Measurements from ENCODE around the gene KXD1.

KXD1 gene

GRCh38 chr19:18542941-18543813 lies 14.5 kb upstream of the KXD1 start, which contains the start of gene FKBP8:
Gene FKBP8, minus strand, starts transcription at chr19:18543573. Its CDS starts 1,603 bp downstream, at chr19:18541970.
- DNase-seq (ENCODE audit: low read depth): peak; percentile 56
- H3K4me3 ChIP-seq (ENCODE audit: control insufficient read depth, low read depth, low read length): peak within 1 kb of the TSS; percentile 69
- TF ChIP-seq, protein P1, sequence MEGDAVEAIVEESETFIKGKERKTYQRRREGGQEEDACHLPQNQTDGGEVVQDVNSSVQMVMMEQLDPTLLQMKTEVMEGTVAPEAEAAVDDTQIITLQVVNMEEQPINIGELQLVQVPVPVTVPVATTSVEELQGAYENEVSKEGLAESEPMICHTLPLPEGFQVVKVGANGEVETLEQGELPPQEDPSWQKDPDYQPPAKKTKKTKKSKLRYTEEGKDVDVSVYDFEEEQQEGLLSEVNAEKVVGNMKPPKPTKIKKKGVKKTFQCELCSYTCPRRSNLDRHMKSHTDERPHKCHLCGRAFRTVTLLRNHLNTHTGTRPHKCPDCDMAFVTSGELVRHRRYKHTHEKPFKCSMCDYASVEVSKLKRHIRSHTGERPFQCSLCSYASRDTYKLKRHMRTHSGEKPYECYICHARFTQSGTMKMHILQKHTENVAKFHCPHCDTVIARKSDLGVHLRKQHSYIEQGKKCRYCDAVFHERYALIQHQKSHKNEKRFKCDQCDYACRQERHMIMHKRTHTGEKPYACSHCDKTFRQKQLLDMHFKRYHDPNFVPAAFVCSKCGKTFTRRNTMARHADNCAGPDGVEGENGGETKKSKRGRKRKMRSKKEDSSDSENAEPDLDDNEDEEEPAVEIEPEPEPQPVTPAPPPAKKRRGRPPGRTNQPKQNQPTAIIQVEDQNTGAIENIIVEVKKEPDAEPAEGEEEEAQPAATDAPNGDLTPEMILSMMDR (IDR thresholded peaks at IDR 0.05; ENCODE audit: control insufficient read depth, insufficient read depth, low read depth, low read length, missing control alignments): no peak

DNA sequence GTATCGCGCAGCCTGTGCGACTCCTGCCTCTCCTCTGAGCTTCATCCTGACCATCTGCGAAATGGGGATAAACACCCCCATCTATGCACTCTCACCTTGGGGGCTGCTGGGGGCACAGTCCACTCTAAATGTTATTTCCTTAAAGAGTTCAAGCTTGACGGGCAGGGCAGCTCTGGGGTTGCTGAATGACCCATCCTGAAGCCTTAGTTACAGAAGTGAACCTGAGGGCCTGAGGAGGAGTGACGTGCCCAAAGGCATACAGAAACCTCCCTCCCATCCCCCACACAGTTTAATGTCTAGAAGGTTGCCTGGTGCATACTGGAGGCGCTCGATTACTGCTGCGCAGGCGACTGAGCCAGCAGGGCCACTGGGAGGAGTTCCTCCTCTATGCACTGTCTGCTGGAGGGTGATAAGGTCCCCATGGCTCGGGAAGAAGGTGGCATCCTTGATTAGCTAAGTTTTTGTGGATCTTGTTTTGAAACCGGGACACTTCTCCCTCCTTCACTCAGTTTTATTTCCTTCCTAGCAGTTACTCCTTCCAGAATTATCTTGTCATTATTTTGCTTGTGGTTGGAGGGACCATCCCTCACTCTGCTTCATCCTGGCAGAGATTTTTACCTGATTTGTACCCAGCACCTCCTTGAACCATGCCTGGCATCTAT lies 13.7 kb upstream of the KXD1 start:
- no peak for DNase-seq (ENCODE audit: low read depth)
- H3K4me3 ChIP-seq (ENCODE audit: control insufficient read depth, low read depth, low read length): peak overlapping the region; percentile 30
- TF ChIP-seq, protein P1 (IDR thresholded peaks at IDR 0.05; ENCODE audit: control insufficient read depth, insufficient read depth, low read depth, low read length, missing control alignments): no peak

DNA sequence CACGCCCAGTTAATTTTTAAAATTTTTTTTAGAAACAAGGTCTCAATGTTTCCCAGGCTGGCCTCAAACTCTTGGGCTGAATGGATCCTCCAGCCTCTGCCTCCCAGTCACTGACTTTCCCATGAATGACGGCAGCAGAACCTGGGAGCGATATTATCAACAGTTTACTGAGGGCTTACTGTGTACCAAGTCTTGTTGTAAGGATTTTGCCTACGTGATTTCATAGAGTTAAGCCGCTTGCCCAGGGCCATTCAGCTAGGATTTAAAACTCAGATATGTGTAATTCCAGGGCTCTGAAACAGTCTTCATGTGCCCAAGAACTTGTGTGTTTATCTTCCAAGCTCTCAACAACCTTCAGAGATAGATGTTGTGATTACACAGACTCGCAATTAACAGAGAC lies 6.0 kb upstream of the KXD1 start:
- no peak for DNase-seq (ENCODE audit: low read depth)
- TF ChIP-seq, protein P1 (IDR thresholded peaks at IDR 0.05; ENCODE audit: control insufficient read depth, insufficient read depth, low read depth, low read length, missing control alignments): no peak
- H3K4me3 ChIP-seq (ENCODE audit: control insufficient read depth, low read depth, low read length): no peak overlapping the region

GRCh38 chr19:18558202-18558555 lies 509 bp downstream of the KXD1 start:
- TF ChIP-seq, protein P1 (IDR thresholded peaks at IDR 0.05; ENCODE audit: control insufficient read depth, insufficient read depth, low read depth, low read length, missing control alignments): no peak
- H3K4me3 ChIP-seq (ENCODE audit: control insufficient read depth, low read depth, low read length): peak overlapping the region; percentile 90
- no peak for DNase-seq (ENCODE audit: low read depth)

DNA sequence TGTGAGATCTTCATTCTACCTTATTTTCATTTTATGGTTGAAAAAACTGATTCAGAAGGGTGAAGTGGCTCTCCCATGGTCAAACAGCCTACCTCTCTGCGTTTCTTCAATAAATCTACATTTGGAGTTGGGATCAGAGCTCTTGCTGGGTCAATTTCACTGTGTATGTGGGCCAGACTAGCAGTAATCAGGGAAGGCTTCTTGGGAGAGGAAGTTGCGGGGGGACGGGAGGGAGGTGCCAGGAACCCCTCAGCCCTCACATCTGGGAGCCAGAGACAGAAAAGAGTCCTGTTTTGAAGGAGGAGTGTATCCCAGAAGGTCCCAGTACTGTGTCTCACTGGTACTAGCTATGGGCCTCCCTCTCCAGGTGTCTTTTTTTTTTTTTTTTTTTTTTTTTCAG lies 934 bp downstream of the KXD1 start:
- TF ChIP-seq, protein P1 (IDR thresholded peaks at IDR 0.05; ENCODE audit: control insufficient read depth, insufficient read depth, low read depth, low read length, missing control alignments): no peak
- no peak for DNase-seq (ENCODE audit: low read depth)
- H3K4me3 ChIP-seq (ENCODE audit: control insufficient read depth, low read depth, low read length): peak overlapping the region; percentile 90

DNA sequence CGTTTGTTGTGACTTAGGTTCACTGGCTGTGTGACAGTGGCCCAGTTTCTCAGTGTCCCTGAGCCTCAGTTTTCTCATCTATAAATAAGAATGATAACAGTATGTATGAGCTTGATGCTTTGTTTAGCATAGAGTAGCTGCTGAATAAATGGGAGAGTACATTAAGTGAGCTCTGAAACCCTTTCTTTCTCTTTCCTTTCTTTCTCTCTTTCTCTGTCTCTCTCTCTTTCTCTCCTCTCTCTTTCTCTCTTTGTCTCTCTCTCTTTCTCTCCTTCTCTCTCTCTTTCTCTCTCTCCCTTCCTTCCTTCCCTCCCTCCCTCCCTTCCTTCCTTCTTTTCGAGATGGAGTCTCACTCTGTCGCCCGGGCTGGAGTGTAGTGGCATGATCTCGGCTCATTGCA lies 2.0 kb downstream of the KXD1 start:
- TF ChIP-seq, protein P1 (IDR thresholded peaks at IDR 0.05; ENCODE audit: control insufficient read depth, insufficient read depth, low read depth, low read length, missing control alignments): no peak
- no peak for DNase-seq (ENCODE audit: low read depth)
- no peak overlapping the region for H3K4me3 ChIP-seq (ENCODE audit: control insufficient read depth, low read depth, low read length)

Data from AG09309 (cell line).